Motor neuron (in vitro differentiated cells): Measurements from ENCODE around the gene NUDCD3. TPM values are rescaled to one million over a fixed set of nuclear protein-coding genes. Genes with fewer than 3 reads are reported as not detected.

Experiments
- ATAC-seq, 8 experiments: fragments of 200-7000 bp; cut with Tn5 transposase; replicated peaks in 6 of 8; 2 replicates each; pipeline ENCODE4 v1.8.0; 2021; ENCODE audit warnings: mild to moderate bottlenecking in 8 of 8, moderate library complexity in 8 of 8
- H3K27ac ChIP-seq, 2 donors: fragments of 250-450 bp; sonication (Bioruptor Pico); 2 replicates each; pipeline ENCODE4 v1.9.0; 2021; ENCODE audit warnings: antibody characterized with exemption in 2 of 2, mild to moderate bottlenecking in 2 of 2, moderate library complexity in 1 of 2
- H3K4me1 ChIP-seq, 2 donors: fragments of 250-450 bp; sonication (Bioruptor Pico); replicated peaks in 1 of 2; 2 replicates each; pipeline ENCODE4 v1.6.1; 2021; ENCODE audit warnings: antibody characterized with exemption in 2 of 2, mild to moderate bottlenecking in 2 of 2, moderate library complexity in 1 of 2
- H3K4me3 ChIP-seq, 5 donors: fragments of 250-450 bp; sonication (Bioruptor Pico); 2 replicates each; pipeline ENCODE4 v1.9.0; 2021; ENCODE audit warnings: antibody characterized with exemption in 5 of 5, mild to moderate bottlenecking in 5 of 5, moderate library complexity in 4 of 5
- WGBS, 10 experiments: fragments of 450-650 bp; shearing (Covaris generic); methylation state at CpG; one replicate each; pipeline ENCODE4 v1.0.0; 2022; 5-methylcytosine and 5-hydroxymethylcytosine counted together
- in situ Hi-C, 9 experiments: fragments of 400-800 bp; cut with MboI; loops; one replicate each; pipeline ENCODE4 v1.15.0; 2021; ENCODE audit warnings: low sequenced_read_pairs in 9 of 9, low pct_unique_long_range_greater_than_20kb in 2 of 9; ENCODE audit not compliant: unreplicated experiment in 9 of 9
- total RNA-seq, 8 experiments: library from RNA; unstranded; fragments of 300-600 nt; gene quantifications; 2 replicates each; pipeline versions ENCODE4 v1.2.3 to v1.2.4, GENCODE V29; 2022

Gene NUDCD3
- total RNA-seq, 8 experiments from 2014 or later: 44.8 to 69.6 (median 52.0) TPM

DNA sequence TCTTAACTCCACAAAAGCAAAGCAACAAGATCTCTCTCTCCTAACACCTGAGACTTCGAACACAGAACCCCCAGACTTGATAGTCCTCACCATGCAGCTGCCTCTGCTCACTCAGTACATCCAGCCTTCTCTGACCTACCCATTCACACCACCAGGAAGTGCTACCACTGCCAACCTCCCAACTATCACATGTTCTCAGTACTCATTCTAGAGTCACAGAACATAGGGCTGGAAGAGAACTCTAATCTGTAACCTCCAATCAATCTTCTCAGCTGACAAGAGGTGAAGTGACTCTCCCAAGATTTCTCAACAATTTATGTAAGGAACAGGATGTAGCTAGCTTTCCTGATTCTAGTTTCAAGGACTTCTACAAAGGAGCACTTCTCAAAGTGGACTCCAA, 3.8 kb downstream of the NUDCD3 start:
- H3K4me1 ChIP-seq: peaks cover 10 to 16% of the 10 kb centered on the region in 2 donors
- peak in 2 of 8 experiments; percentile 8 to 11 for ATAC-seq
- H3K27ac ChIP-seq: no peak overlapping the region
- H3K4me3 ChIP-seq: no peak overlapping the region
- in situ Hi-C loops: loop anchor here in 4 of 9 experiments (25.0 kb wide), 2 partner anchors 249 to 274 kb away; partner anchors contain the start of gene YKT6 (in 2 of the 4)
- WGBS, 10 experiments: 83 to 100% (median 100%) methylated on average over 1 of the region's 1 CpG; no CpG with 5 or more reads in 4 of the 10 experiments

DNA sequence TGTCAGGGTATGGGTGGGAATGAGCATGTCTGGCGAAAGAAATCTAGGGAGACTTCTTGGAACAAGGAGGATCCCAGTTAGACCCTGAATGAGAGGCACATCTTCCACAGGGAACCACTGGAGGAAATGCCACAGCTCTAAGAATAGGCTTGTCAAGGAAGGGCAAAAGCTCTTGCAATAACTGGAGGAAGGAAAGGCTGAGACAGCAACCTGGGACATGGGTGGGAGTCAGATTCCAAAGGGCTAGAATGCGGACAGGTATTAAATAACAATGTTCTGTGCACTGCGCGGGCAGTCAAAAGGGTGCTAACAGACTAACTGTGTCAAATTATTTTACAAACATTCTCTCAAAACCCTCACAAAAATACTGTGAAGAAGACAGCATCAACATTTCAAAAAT, 4.5 kb downstream of the NUDCD3 start:
- in situ Hi-C loops: loop anchor here in 4 of 9 experiments (25.0 kb wide), 2 partner anchors 249 to 274 kb away; partner anchors contain the start of gene YKT6 (in 2 of the 4)
- 95 to 100% (median 100%) methylated on average over 1 to 4 of the region's 4 CpGs for WGBS, 10 experiments
- no peak overlapping the region for H3K4me3 ChIP-seq

DNA sequence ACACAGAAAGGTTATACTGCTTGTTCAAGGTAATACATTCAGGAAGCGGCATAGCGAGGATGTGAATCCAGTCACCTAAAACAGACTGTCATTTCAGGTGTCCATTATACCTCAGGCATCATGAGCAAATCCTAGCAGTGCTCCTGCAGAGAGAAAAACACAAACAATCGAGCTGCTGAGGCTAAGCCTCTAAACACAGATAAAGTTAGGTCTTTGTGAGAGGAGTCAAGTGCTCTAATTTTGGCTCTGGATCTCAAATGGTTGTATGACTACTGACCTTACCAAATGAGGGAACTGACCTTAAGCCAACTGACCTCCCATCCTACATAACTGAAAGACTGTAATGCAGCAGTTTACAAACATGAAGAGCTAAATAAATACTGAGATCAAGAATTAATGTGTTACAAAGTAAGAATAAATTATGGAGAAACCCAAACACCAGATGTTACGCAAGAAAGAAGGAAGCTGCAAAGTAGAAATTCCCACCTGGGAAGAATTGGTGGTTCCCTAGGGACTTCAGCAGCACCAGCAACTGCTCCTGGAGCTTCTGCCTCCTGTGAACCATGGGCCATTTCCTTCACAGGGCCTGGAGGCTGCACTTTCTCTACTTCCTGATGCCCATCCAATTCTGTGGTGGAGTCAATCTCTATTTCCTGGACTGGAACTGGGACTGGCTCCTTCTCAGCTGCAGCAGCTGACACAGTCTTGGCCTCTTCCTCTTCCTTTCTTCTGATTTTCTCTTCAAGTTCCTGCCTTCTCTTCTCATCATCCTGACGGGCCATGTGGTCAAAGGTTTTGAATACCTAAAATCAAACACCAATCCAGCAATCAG, 5.8 kb downstream of the NUDCD3 start:
- in situ Hi-C loops: loop anchor here in 4 of 9 experiments (25.0 kb wide), 2 partner anchors 247 to 272 kb away; partner anchors contain the start of gene YKT6 (in 2 of the 4)
- Histone ChIP-seq H3K4me3 (no peak overlapping the region), H3K4me1 (peaks cover 6 to 13% of the 10 kb centered on the region in 2 donors), H3K27ac (no peak overlapping the region)
- WGBS, 10 experiments: 80 to 100% (median 93%) methylated on average over 1 to 5 of the region's 5 CpGs
- ATAC-seq: no peak

More for the DNA sequence above, 4.5 kb downstream of the NUDCD3 start:
- no peak overlapping the region for H3K27ac ChIP-seq
- H3K4me1 ChIP-seq: peaks cover 6 to 13% of the 10 kb centered on the region in 2 donors
- ATAC-seq: no peak

DNA sequence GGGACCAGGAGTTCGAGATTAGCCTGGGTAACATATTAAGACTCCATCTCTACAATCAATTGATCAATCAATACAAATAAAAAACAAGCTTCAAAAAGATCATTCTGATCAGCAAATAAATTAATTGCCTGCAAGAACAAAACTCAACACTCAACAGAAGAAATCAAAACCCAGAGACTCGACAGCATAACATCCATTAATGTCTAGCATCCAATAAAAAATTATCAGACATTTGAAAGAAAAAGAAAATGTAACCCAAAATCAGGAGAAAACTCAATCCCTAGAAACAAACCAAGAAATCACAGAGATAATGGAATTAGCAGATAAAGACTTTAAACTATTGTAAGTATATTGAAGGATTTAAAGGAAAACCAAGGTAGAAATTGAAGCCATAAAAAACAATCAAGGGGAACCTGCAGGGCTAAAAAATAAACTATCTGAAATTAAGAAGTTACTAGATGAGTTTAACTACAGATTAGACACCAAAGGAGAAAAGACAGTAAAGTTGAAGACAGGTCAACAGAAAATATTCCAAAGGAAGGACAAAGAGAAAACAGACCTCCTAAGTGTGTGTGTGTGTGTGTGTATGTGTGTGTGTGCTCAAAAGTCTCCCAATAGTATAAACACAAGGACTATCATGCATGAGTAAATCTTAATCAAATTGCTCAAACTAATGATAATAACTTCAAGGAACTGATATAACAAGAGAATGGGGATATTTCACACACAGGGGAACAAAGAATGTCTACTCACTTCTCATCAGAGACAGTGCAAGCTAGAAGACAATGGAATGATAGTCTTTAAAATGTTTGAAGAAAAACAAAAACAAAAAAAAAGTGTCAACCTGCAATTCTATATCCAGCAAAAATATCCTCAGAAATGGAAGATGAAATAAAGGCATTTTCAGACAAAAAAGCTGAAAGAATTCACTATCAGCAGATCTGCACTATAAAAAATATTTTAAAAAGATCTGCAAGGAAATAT, 7.7 kb downstream of the NUDCD3 start:
- 91 to 100% (median 100%) methylated on average over 1 to 2 of the region's 2 CpGs for WGBS, 10 experiments
- no peak for ATAC-seq
- Histone ChIP-seq H3K4me1 (no peaks in the 10 kb centered on the region), H3K4me3 (no peak overlapping the region), H3K27ac (no peak overlapping the region)
- in situ Hi-C loops: loop anchor here in 4 of 9 experiments (25.0 kb wide), 2 partner anchors 245 to 270 kb away; partner anchors contain the start of gene YKT6 (in 2 of the 4)

DNA sequence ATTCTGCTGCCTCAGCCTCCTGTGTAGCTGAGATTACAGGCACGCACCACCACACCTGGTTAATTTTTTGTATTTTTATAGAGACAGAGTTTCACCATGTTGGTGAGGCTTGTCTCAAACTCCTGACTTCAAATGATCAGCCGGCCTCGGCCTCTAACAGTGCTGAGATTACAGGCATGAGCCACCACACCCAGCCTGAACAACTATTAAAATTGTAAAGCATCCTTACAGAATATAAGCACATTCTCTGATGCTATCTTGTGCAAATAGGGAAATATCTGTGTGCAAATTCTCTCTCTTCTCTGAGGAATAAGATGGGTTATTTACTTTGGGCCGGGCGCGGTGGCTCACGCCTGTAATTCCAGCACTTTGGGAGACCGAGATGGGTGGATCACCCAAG, 12.5 kb downstream of the NUDCD3 start:
- in situ Hi-C loops: loop anchor here in 5 of 9 experiments (10.0 to 25.0 kb wide), 3 partner anchors 241 to 266 kb away; partner anchors contain the start of gene YKT6 (in 2 of the 5)
- WGBS, 10 experiments: 40 to 100% (median 96%) methylated on average over 1 to 8 of the region's 8 CpGs; no CpG with 5 or more reads in 2 of the 10 experiments
- H3K4me1 ChIP-seq: no peaks in the 10 kb centered on the region
- no peak overlapping the region for H3K4me3 ChIP-seq
- H3K27ac ChIP-seq: no peak overlapping the region
- peak in 3 of 8 experiments; percentile 21 to 79 (median 71) for ATAC-seq

DNA sequence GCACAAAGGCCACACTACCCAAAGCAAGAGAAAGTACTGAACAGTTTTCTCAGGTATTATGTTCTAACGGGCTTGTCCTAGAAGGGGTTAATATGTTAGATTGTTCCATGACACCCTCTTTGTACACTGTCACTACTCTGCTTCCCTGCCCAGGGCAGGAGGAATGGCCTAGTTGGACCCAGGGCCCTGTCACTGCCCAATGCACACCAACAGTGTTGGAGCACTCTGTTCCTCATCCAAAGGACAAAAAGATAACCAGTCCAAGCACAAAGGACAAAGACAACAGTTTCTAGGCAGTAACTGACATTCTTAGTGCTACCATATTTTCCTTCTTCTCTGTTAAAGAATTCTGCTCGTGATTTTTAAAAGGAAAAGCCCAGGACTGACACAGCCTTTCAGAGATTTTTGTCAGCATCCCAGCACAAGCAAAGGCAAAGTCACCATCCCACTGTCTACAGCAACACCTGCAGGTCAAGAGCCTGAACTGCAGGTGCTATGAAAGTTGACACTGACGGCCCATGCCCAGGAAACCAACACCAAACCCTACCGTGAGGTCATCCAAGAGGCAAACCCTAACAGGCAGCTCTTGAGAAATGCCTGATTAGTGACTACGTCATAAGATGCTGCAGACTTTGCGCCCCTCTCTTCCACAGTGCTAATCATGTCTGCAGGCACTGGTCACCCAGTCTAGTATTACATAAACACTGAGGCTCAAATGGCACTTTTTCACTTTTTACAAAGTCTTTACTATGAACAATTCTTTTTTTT, 13.2 kb downstream of the NUDCD3 start:
- in situ Hi-C loops: loop anchor here in 5 of 9 experiments (10.0 to 25.0 kb wide), 3 partner anchors 240 to 265 kb away; partner anchors contain the start of gene YKT6 (in 2 of the 5)

DNA sequence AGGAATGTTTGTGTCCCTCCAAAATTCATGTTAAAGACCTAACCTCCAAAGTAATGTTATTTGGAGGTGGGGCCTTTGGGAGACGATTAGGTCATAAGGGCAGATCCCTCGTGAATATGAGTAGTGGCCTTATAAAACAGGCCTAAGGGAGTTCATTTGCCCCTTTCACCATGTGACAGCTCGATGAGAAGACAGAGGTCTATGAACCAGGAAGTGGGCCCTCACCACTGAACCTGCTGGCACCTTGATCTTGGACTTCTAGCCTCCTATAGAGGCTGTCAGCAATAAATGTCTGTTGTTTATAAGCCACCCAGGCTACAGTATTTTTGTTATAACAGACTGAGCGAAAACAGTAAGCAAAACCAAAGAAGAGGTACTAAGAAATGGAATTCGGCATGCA, 14.1 kb downstream of the NUDCD3 start:
- ATAC-seq: no peak
- H3K4me1 ChIP-seq: peaks cover 0 to 4% of the 10 kb centered on the region in 2 donors
- 70 to 93% (median 88%) methylated on average over 2 to 5 of the region's 5 CpGs; no CpG with 5 or more reads in 1 of the 10 experiments for WGBS, 10 experiments
- no peak overlapping the region for H3K27ac ChIP-seq
- H3K4me3 ChIP-seq: no peak overlapping the region
- in situ Hi-C loops: loop anchor here in 5 of 9 experiments (10.0 to 25.0 kb wide), 3 partner anchors 239 to 264 kb away; partner anchors contain the start of gene YKT6 (in 2 of the 5)

More for the DNA sequence above, 13.2 kb downstream of the NUDCD3 start:
- Histone ChIP-seq H3K27ac (no peak overlapping the region), H3K4me1 (peaks cover 0 to 4% of the 10 kb centered on the region in 2 donors), H3K4me3 (no peak overlapping the region)
- peak; percentile 67 to 92 (median 74) for ATAC-seq
- 8 to 100% (median 44%) methylated on average over 1 to 5 of the region's 6 CpGs; no CpG with 5 or more reads in 1 of the 10 experiments for WGBS, 10 experiments

DNA sequence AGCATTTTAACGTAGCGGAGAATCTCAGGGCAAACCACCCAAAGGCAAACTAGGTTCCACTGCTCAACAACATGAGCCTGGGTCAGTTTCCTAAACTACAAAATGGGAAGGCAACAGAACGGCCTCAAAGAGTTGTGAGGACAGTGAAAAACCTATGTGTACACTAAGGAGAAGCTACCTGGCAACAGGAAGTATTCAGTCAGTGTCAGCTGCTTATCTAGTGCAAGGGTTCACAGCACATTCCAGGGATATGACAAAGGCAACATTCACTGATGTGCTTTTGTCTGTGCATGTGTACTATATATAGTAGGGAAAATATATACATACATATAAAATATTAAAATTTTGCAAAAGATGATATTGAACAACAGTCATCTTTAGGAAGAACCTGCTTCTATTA, 17.2 kb downstream of the NUDCD3 start:
- ATAC-seq: peak in 4 of 8 experiments; percentile 3 to 19 (median 4)
- WGBS, 10 experiments: 40 to 100% (median 86%) methylated on average over 1 to 3 of the region's 3 CpGs; no CpG with 5 or more reads in 2 of the 10 experiments
- in situ Hi-C loops: loop anchor here in 1 of 9 experiments (10.0 kb wide), 1 partner anchor 248 kb away; no protein-coding TSS in a partner anchor
- Histone ChIP-seq H3K27ac (no peak overlapping the region), H3K4me1 (peaks cover 0 to 16% of the 10 kb centered on the region in 2 donors), H3K4me3 (no peak overlapping the region)

DNA sequence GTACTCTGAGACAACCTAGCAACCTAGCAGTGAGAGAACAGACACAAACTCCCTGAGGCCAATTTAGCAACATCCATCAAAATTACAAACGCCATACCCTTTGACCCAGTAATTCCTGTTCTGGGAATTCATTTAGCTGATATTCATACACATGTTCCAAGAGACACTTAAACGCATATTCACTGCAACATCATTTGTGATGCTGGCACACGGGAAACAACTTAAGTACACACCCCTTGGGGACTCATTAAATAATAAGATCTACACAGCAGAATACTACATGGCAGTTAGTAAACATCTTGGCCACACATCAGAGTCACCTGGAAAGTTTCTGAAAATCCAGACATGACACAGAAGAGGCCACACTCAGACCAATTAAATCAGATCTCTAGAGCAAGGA, 17.6 kb downstream of the NUDCD3 start:
- Histone ChIP-seq H3K27ac (no peak overlapping the region), H3K4me1 (peaks cover 0 to 16% of the 10 kb centered on the region in 2 donors), H3K4me3 (no peak overlapping the region)
- in situ Hi-C loops: loop anchor here in 1 of 9 experiments (10.0 kb wide), 1 partner anchor 248 kb away; no protein-coding TSS in a partner anchor
- 6 to 87% (median 72%) methylated on average over 1 to 3 of the region's 3 CpGs for WGBS, 10 experiments
- ATAC-seq: peak in 3 of 8 experiments; percentile 61 to 67 (median 63)

DNA sequence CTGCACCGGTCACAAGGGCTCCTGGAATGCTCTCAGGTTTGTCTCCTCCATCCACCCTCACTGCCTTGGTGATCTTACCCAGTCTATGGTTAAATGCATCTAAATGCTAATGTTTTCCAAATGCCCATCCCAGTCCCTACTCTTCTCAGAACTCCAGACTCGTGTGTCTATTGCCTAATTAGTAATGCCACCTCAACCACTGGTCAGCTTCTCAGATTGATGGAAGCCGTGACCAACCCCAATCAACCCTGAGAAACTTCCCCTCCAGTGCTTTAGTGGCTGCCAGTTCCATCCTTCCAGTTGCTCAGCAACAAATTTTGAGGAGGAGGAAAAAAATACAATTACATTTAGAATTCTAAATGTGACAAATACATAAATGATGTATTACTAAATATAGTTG, 18.6 kb downstream of the NUDCD3 start:
- 0 to 100% (median 71%) methylated on average over 1 to 2 of the region's 3 CpGs; no CpG with 5 or more reads in 1 of the 10 experiments for WGBS, 10 experiments
- peak in 4 of 8 experiments; percentile 11 to 56 (median 52) for ATAC-seq
- H3K4me1 ChIP-seq: peaks cover 0 to 16% of the 10 kb centered on the region in 2 donors
- in situ Hi-C loops: loop anchor here in 1 of 9 experiments (10.0 kb wide), 1 partner anchor 247 kb away; no protein-coding TSS in a partner anchor
- H3K27ac ChIP-seq: no peak overlapping the region
- no peak overlapping the region for H3K4me3 ChIP-seq

DNA sequence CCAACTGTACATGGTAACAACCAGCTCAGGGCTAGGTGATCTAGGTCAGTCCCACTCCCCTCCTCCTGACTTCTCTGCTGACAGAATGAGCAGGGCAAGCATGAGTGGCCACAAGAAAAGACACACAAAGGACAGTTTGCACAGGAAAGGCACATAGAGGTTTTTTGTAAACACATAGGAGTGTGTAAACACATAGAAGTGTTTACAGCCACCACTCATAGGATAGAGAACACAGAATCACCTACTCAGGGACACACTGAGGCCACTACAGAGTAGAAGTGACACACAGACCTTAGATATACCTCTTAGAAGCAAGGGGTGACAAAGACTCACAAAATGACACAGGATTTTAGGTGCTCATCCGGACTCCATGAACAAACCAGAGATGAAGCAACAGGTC, 19.0 kb downstream of the NUDCD3 start:
- WGBS, 10 experiments: 78 to 100% (median 100%) methylated on average over 1 of the region's 1 CpG; no CpG with 5 or more reads in 6 of the 10 experiments
- Histone ChIP-seq H3K4me1 (peaks cover 0 to 16% of the 10 kb centered on the region in 2 donors), H3K4me3 (no peak overlapping the region), H3K27ac (no peak overlapping the region)
- in situ Hi-C loops: loop anchor here in 1 of 9 experiments (10.0 kb wide), 1 partner anchor 247 kb away; no protein-coding TSS in a partner anchor
- peak in 1 of 8 experiments; percentile 19 for ATAC-seq
